ENCODE data around the gene BRAT1.

GRCh38 chr7:2570021-2570420, 14.7 kb upstream of the BRAT1 start:
- no peak for TF ChIP-seq CTCF (IDR thresholded peaks at IDR 0.05)
- no peak for TF ChIP-seq EP300 (IDR thresholded peaks at IDR 0.05)
- TF ChIP-seq POLR2A (IDR thresholded peaks at IDR 0.05): no peak
- TF ChIP-seq POLR2AphosphoS5 (IDR thresholded peaks at IDR 0.05): no peak
